HCT116 (cell line): Measurements from ENCODE around the gene TMEM179. TPM values are rescaled to one million over a fixed set of nuclear protein-coding genes. Genes with fewer than 3 reads are reported as not detected.

ENCODE experiments used
- ATAC-seq: fragments of 200-7000 bp; cut with Tn5 transposase; 2 replicates; pipeline ENCODE4 v1.9.1; 2020; ENCODE audit warnings: mild to moderate bottlenecking, moderate library complexity
- BruUV-seq: library from RNA; stranded (reverse); fragments of 400-500 nt; replicated peaks from 2 replicates; lab custom pipeline; 2021; lab: Mats Ljungman, UMichigan
- CTCF ChIA-PET: fragments of 300-600 bp; sonication (Branson Sonifier 250); formaldehyde crosslinking; loops from one replicate; lab custom pipeline; 2021; ENCODE audit warnings: antibody characterized with exemption; lab: Charles Lee
- POLR2A ChIA-PET: fragments of 300-600, 350-600 bp; sonication (Branson Sonifier 250); formaldehyde crosslinking; loops from one replicate; lab custom pipeline; 2021; ENCODE audit warnings: antibody characterized with exemption; lab: Charles Lee
- RAD21 ChIA-PET, 2 experiments: fragments of 300-600 bp; sonication (Branson Sonifier 250); formaldehyde crosslinking; loops; one replicate each; lab custom pipeline; 2023; ENCODE audit warnings: low total read pairs in 2 of 2; ENCODE audit not compliant: uncharacterized antibody in 2 of 2, unreplicated experiment in 2 of 2, low non-redundant PET in 1 of 2; lab: Charles Lee
- DNase-seq: peaks from one replicate; pipeline ENCODE4 v3.0.0-alpha.2; 2010; ENCODE audit warnings: low read depth, low spot score
- H2AFZ ChIP-seq: fragments of 200-600 bp; shearing (Covaris generic), sonication (generic); 2 replicates; pipeline ENCODE4 v1.6.1; 2017; ENCODE audit warnings: low read depth, mixed run types, mixed read lengths, antibody characterized with exemption, low read length; ENCODE audit not compliant: poor library complexity, severe bottlenecking
- H3K27ac ChIP-seq: 2 replicates; pipeline ENCODE4 v1.5.1; 2012; ENCODE audit warnings: low read depth, low read length
- H3K27me3 ChIP-seq: fragments of 200-600 bp; sonication (generic); 2 replicates; pipeline ENCODE4 v1.6.1; 2016; ENCODE audit warnings: mixed run types, low read length, mixed read lengths; ENCODE audit not compliant: insufficient read depth
- H3K36me3 ChIP-seq, 2 experiments: fragments of 200-500 bp in 1 of 2; fragments of 200-600 bp in 1 of 2; sonication (Bioruptor generic) in 1 of 2; sonication (generic) in 1 of 2; 2 replicates each; pipeline versions ENCODE4 v1.5.1 to v1.6.1; 2014 to 2016; ENCODE audit warnings: low read length in 2 of 2, inconsistent platforms in 1 of 2, mixed read lengths in 1 of 2, mixed run types in 1 of 2; ENCODE audit not compliant: insufficient read depth in 2 of 2, control insufficient read depth in 1 of 2
- H3K4me1 ChIP-seq, 2 experiments: fragments of 200-600 bp in 1 of 2; sonication (generic) in 1 of 2; 2 replicates each; pipeline versions ENCODE4 v1.5.1 to v1.6.1; 2012 to 2017; ENCODE audit warnings: low read length in 2 of 2, inconsistent platforms in 1 of 2, mild to moderate bottlenecking in 1 of 2, mixed read lengths in 1 of 2, mixed run types in 1 of 2, moderate library complexity in 1 of 2; ENCODE audit not compliant: insufficient read depth in 2 of 2, control insufficient read depth in 1 of 2
- H3K4me2 ChIP-seq: fragments of 200-600 bp; sonication (generic); 2 replicates; pipeline ENCODE4 v1.6.1; 2017; ENCODE audit warnings: mixed run types, low read length, mixed read lengths
- H3K4me3 ChIP-seq, 2 experiments: fragments of 200-600 bp in 1 of 2; sonication (generic) in 1 of 2; replicated peaks in 1 of 2; 2 replicates each; pipeline ENCODE4 v1.5.1; 2011 to 2016; ENCODE audit warnings: low read length in 2 of 2, control low read depth in 1 of 2, low read depth in 1 of 2, mild to moderate bottlenecking in 1 of 2, mixed read lengths in 1 of 2, mixed run types in 1 of 2
- H3K79me2 ChIP-seq: fragments of 200-600 bp; sonication (generic); 2 replicates; pipeline ENCODE4 v1.6.1; 2017; ENCODE audit warnings: mild to moderate bottlenecking, mixed run types, low read length, moderate library complexity, mixed read lengths; ENCODE audit not compliant: insufficient read depth
- H3K9ac ChIP-seq: fragments of 200-600 bp; sonication (generic); 2 replicates; pipeline ENCODE4 v1.6.1; 2016; ENCODE audit warnings: low read length, mixed read lengths
- H3K9me2 ChIP-seq: fragments of 200-600 bp; sonication (generic), shearing (Covaris generic); 2 replicates; pipeline ENCODE4 v1.6.1; 2017; ENCODE audit warnings: mixed run types, mild to moderate bottlenecking, moderate library complexity; ENCODE audit not compliant: insufficient read depth
- H3K9me3 ChIP-seq, 2 experiments: fragments of 200-500 bp in 1 of 2; fragments of 200-600 bp in 1 of 2; sonication (Bioruptor generic) in 1 of 2; sonication (generic) in 1 of 2; 2 replicates each; pipeline ENCODE4 v1.6.1; 2014 to 2017; ENCODE audit warnings: low read length in 2 of 2, mixed read lengths in 2 of 2, inconsistent platforms in 1 of 2, low read depth in 1 of 2, mild to moderate bottlenecking in 1 of 2, mixed run types in 1 of 2, moderate library complexity in 1 of 2; ENCODE audit not compliant: control insufficient read depth in 1 of 2, insufficient read depth in 1 of 2
- H4K20me1 ChIP-seq: fragments of 200-600 bp; sonication (generic), shearing (Covaris generic); 2 replicates; pipeline ENCODE4 v1.6.1; 2017; ENCODE audit warnings: mixed run types, mild to moderate bottlenecking, moderate library complexity; ENCODE audit not compliant: insufficient read depth
- CBX3 ChIP-seq: IDR thresholded peaks from 2 replicates; pipeline ENCODE4 v1.6.1; 2012; ENCODE audit warnings: low read depth
- CEBPB ChIP-seq: IDR thresholded peaks from 2 replicates; pipeline ENCODE4 v1.6.1; 2012; ENCODE audit warnings: low read depth
- EGR1 ChIP-seq: IDR thresholded peaks from 2 replicates; pipeline ENCODE4 v1.6.1; 2012; ENCODE audit warnings: low read depth
- EZH2 ChIP-seq: fragments of 200-600 bp; sonication (generic); IDR thresholded peaks from 2 replicates; pipeline ENCODE4 v1.6.1; 2017; ENCODE audit warnings: antibody characterized with exemption, mixed run types
- EZH2phosphoT487 ChIP-seq: fragments of 200-600 bp; IDR thresholded peaks from 2 replicates; pipeline ENCODE4 v1.6.1; 2018; ENCODE audit warnings: antibody characterized with exemption, borderline replicate concordance
- JUND ChIP-seq: IDR thresholded peaks from 2 replicates; pipeline ENCODE4 v1.6.1; 2012
- POLR2A ChIP-seq: IDR thresholded peaks from 2 replicates; pipeline ENCODE4 v1.7.0; 2011; ENCODE audit warnings: borderline replicate concordance; ENCODE audit not compliant: insufficient read depth, insufficient read length; ENCODE audit errors: extremely low read depth
- POLR2AphosphoS5 ChIP-seq: IDR thresholded peaks from 2 replicates; pipeline ENCODE4 v1.6.1; 2011; ENCODE audit warnings: mild to moderate bottlenecking, low read depth, low read length, moderate library complexity
- SIN3A ChIP-seq: IDR thresholded peaks from 2 replicates; pipeline ENCODE4 v1.6.1; 2012; ENCODE audit warnings: low read depth
- SRF ChIP-seq: IDR thresholded peaks from 2 replicates; pipeline ENCODE4 v1.6.1; 2012; ENCODE audit warnings: low read depth
- YY1 ChIP-seq: IDR thresholded peaks from 2 replicates; pipeline ENCODE4 v1.6.1; 2011; ENCODE audit warnings: low read length, low read depth, moderate library complexity, mild to moderate bottlenecking; ENCODE audit not compliant: insufficient replicate concordance; ENCODE audit errors: extremely low read depth
- ZFX ChIP-seq: fragments of 450-650 bp; IDR thresholded peaks from 2 replicates; pipeline ENCODE4 v1.6.1; 2017
- intact Hi-C: fragments of 100-400 bp; cut with micrococcal nuclease; formaldehyde crosslinking; loops from 2 replicates; pipeline ENCODE4 v1.10.0; 2022
- total RNA-seq: library from RNA; stranded (reverse); gene quantifications from one replicate; pipeline ENCODE4 v1.2.1, GENCODE V29; 2021; ENCODE audit not compliant: unreplicated experiment
- TF ChIP-seq, protein P1 (sequence below), 3 experiments: fragments of 200-600 bp in 1 of 3; sonication (generic) in 1 of 3; IDR thresholded peaks in 2 of 3; conservative IDR thresholded peaks in 1 of 3; 2 replicates each; pipeline ENCODE4 v1.5.1; 2012 to 2017; ENCODE audit warnings: low read depth in 2 of 3, low read length in 2 of 3, antibody characterized with exemption in 1 of 3, borderline replicate concordance in 1 of 3, control low read depth in 1 of 3, mild to moderate bottlenecking in 1 of 3, mixed read lengths in 1 of 3, mixed run types in 1 of 3, moderate library complexity in 1 of 3; ENCODE audit not compliant: insufficient read depth in 1 of 3
- TF ChIP-seq, protein P2 (sequence below): IDR thresholded peaks from 2 replicates; pipeline ENCODE4 v1.6.1; 2012; ENCODE audit warnings: low read depth
- TF ChIP-seq, protein P3 (sequence below): IDR thresholded peaks from 2 replicates; pipeline ENCODE4 v1.6.1; 2012

TMEM179 gene
- total RNA-seq, 1 experiment from 2014 or later = not detected

DNA sequence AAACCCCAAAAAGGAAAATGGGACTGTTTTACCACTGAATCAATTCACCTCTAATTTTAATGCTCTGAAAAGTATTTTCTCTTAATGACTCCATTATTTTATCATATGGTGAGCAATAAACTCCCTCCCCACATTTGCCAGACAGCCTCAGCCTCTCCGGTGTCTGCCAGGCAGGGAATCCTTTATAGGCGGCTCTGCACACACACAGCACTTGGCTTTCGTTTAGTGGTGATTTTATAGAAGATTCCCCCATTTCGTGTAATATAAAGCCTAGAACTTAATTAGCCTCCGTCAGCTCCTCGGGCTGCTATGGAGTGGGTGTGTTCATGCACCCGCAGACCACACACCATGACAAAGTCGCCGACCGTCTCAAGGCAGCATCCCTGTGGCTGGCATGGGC is 35.1 kb downstream of the TMEM179 start:
- POLR2A ChIA-PET = no interaction called here
- no peak overlapping the region for H2AFZ ChIP-seq
- no peaks in the 10 kb centered on the region; a peak in 1 of 4 replicates for H3K4me1 ChIP-seq
- RAD21 ChIA-PET = no interaction called here
- DNase-seq (no peak), ATAC-seq (no peak)
- intact Hi-C loops = no loop called here
- H3K4me2 ChIP-seq = no peak overlapping the region
- TF ChIP-seq CEBPB = no peak
- no peak for TF ChIP-seq SIN3A
- TF ChIP-seq EZH2 = no peak
- no peaks in the 10 kb centered on the region for H3K36me3 ChIP-seq
- no peaks in the 10 kb centered on the region for H3K27me3 ChIP-seq
- H3K9ac ChIP-seq = no peak overlapping the region
- H4K20me1 ChIP-seq = no peaks in the 10 kb centered on the region
- no peaks in the 10 kb centered on the region for H3K9me3 ChIP-seq
- no peak overlapping the region for H3K4me3 ChIP-seq
- H3K27ac ChIP-seq = no peak overlapping the region
- CTCF ChIA-PET = no interaction called here
- H3K9me2 ChIP-seq = no peaks in the 10 kb centered on the region
- no TSS peak for BruUV-seq
- H3K79me2 ChIP-seq = no peaks in the 10 kb centered on the region

DNA sequence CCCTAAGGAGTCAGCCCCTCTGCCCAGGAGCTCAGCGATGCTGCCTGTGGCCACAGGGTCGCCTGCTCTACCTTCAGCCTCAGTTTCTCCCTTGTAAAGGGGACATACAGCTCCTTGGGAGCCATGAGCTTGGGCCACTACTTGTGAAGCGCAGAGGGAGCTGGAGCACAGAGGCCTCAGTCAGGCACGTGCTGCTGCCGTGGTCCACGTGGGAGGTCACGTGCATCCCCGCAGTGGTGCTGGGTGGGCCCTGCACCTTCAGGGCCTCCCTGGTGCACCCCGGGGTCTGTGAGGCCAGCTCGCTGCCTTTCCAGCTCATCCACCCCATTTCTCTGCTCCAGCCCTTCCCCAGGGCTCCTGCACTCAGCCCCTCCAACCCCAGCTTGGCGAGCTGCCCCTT is 36.0 kb downstream of the TMEM179 start:
- Histone ChIP-seq H3K27me3 (no peaks in the 10 kb centered on the region), H3K4me1 (peaks cover 0 to 7% of the 10 kb centered on the region in 2 experiments; a peak in 2 of 4 replicates), H3K36me3 (no peaks in the 10 kb centered on the region), H2AFZ (no peak overlapping the region), H4K20me1 (no peaks in the 10 kb centered on the region), H3K9ac (no peak overlapping the region), H3K4me3 (no peak overlapping the region), H3K79me2 (no peaks in the 10 kb centered on the region), H3K27ac (no peak overlapping the region), H3K4me2 (no peak overlapping the region), H3K9me3 (no peaks in the 10 kb centered on the region), H3K9me2 (no peaks in the 10 kb centered on the region)
- CTCF ChIA-PET = no interaction called here
- POLR2A ChIA-PET = no interaction called here
- TF ChIP-seq POLR2A = no peak
- TF ChIP-seq SIN3A = no peak
- no peak for TF ChIP-seq CBX3
- TF ChIP-seq, protein P1, sequence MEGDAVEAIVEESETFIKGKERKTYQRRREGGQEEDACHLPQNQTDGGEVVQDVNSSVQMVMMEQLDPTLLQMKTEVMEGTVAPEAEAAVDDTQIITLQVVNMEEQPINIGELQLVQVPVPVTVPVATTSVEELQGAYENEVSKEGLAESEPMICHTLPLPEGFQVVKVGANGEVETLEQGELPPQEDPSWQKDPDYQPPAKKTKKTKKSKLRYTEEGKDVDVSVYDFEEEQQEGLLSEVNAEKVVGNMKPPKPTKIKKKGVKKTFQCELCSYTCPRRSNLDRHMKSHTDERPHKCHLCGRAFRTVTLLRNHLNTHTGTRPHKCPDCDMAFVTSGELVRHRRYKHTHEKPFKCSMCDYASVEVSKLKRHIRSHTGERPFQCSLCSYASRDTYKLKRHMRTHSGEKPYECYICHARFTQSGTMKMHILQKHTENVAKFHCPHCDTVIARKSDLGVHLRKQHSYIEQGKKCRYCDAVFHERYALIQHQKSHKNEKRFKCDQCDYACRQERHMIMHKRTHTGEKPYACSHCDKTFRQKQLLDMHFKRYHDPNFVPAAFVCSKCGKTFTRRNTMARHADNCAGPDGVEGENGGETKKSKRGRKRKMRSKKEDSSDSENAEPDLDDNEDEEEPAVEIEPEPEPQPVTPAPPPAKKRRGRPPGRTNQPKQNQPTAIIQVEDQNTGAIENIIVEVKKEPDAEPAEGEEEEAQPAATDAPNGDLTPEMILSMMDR (IDR thresholded peaks at IDR 0.05 in 2 of 3, conservative IDR thresholded peaks at IDR 0.05 in 1 of 3; ENCODE audit: borderline replicate concordance in 1 of 3, insufficient read depth in 1 of 3, low read depth in 2 of 3, low read length in 2 of 3) = no peak
- no peak for TF ChIP-seq EZH2phosphoT487
- no peak for TF ChIP-seq SRF
- TF ChIP-seq JUND = no peak
- TF ChIP-seq, protein P2, sequence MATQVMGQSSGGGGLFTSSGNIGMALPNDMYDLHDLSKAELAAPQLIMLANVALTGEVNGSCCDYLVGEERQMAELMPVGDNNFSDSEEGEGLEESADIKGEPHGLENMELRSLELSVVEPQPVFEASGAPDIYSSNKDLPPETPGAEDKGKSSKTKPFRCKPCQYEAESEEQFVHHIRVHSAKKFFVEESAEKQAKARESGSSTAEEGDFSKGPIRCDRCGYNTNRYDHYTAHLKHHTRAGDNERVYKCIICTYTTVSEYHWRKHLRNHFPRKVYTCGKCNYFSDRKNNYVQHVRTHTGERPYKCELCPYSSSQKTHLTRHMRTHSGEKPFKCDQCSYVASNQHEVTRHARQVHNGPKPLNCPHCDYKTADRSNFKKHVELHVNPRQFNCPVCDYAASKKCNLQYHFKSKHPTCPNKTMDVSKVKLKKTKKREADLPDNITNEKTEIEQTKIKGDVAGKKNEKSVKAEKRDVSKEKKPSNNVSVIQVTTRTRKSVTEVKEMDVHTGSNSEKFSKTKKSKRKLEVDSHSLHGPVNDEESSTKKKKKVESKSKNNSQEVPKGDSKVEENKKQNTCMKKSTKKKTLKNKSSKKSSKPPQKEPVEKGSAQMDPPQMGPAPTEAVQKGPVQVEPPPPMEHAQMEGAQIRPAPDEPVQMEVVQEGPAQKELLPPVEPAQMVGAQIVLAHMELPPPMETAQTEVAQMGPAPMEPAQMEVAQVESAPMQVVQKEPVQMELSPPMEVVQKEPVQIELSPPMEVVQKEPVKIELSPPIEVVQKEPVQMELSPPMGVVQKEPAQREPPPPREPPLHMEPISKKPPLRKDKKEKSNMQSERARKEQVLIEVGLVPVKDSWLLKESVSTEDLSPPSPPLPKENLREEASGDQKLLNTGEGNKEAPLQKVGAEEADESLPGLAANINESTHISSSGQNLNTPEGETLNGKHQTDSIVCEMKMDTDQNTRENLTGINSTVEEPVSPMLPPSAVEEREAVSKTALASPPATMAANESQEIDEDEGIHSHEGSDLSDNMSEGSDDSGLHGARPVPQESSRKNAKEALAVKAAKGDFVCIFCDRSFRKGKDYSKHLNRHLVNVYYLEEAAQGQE = no peak
- TF ChIP-seq POLR2AphosphoS5 = no peak
- TF ChIP-seq EZH2 = no peak
- TF ChIP-seq YY1 = no peak
- TF ChIP-seq EGR1 = no peak
- no peak for TF ChIP-seq ZFX
- TF ChIP-seq, protein P3, sequence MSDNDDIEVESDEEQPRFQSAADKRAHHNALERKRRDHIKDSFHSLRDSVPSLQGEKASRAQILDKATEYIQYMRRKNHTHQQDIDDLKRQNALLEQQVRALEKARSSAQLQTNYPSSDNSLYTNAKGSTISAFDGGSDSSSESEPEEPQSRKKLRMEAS = no peak
- no peak for DNase-seq
- no TSS peak for BruUV-seq
- RAD21 ChIA-PET = no interaction called here
- no peak for ATAC-seq
- intact Hi-C loops = no loop called here
